GM18858 (cell line): Measurements from ENCODE around the gene DOCK4.

Experiments
- ATAC-seq: cut with Tn5 transposase; IDR thresholded peaks from one replicate; pipeline ENCODE4 v1.9.1; 2021; ENCODE audit not compliant: unreplicated experiment

DOCK4 gene

GRCh38 chr7:112223310-112223709, 17.1 kb upstream of the DOCK4 start:
- no peak for ATAC-seq

DNA sequence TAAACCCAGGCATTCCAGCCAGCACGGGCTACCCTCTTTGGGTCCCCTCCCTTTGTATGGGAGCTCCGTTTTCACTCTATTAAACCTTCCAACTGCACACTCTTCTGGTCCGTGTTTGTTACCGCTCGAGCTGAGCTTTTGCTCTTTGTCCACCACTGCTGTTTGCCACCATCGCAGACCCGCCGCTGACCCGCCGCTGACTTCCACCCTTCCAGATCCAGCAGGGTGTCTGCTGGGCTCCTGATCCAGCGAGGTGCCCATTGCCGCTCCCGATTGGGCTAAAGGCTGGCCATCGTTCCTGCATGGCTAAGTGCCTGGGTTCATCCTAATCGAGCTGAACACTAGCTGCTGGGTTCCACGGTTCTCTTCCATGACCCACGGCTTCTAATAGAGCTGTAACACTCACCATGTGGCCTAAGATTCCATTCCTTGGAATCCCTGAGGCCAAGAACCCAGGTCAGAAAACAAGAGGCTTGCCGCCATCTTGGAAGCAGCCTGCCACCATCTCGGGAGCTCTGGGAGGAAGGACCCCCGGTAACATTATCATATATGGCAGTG, 14.8 kb upstream of the DOCK4 start:
- ATAC-seq: no peak

- no peak for ATAC-seq
Observed at GRCh38 chr7:112215787-112216186, 9.6 kb upstream of the DOCK4 start.

DNA sequence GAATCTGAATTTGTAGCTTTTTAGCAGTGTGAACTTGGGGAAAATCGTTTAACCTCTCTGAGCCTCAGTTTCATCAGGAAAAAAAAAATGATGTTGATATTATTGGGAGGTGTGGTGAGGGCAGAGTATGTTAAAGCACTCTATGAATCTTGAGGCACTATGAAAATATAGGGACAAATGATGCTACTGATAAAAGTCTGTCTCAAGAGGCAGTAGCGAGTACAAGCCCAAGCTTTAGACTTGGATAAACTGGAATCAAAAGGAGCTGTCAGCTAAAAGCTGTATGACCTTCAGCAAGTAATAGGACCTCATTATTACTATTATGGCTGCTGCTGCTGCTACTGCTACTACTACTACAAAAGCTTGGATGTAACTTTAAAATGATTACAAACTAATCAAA, 8.7 kb upstream of the DOCK4 start:
- no peak for ATAC-seq

DNA sequence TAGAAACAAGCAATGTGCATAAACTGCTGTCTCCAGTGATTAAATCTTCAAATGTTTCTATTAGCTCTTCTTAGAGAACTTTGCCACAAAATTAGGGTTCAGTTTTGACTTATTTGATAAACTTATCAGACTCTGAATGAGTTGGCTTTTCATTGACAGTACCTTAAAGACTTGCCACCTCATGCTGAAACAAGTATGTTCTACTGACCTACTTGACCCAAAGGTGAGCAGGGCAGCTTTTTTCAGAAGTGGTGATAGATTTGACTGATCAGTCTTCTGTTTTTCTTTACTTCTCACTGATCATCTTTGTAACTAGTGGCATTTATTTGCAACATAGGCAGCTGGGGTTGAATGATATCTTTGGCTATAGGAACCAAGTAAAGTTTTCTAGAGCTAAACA, 8.1 kb upstream of the DOCK4 start:
- ATAC-seq: no peak

DNA sequence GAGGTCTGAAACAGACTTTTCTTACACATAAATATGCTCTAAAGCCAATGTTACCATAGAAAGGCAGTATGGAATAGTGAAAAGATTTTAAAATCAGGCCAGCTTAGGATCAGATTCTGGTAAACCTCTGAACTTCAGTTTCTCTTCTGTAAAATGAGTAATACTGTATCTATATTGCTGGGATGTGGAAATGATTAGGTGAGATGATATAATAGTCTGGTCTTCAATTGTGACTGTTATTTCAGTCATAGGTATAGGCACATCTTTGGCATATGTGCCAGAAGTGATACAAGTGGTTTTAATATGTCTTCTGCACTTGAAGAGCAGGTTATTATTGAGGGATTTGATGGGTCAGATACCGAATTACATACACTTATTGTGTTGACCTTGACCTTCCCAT, 7.5 kb upstream of the DOCK4 start:
- ATAC-seq: no peak

GRCh38 chr7:112212571-112212970, 6.4 kb upstream of the DOCK4 start:
- ATAC-seq: no peak

GRCh38 chr7:112211348-112211907, 5.2 kb upstream of the DOCK4 start:
- ATAC-seq: no peak

GRCh38 chr7:112207765-112208164, 1.6 kb upstream of the DOCK4 start:
- ATAC-seq: no peak

DNA sequence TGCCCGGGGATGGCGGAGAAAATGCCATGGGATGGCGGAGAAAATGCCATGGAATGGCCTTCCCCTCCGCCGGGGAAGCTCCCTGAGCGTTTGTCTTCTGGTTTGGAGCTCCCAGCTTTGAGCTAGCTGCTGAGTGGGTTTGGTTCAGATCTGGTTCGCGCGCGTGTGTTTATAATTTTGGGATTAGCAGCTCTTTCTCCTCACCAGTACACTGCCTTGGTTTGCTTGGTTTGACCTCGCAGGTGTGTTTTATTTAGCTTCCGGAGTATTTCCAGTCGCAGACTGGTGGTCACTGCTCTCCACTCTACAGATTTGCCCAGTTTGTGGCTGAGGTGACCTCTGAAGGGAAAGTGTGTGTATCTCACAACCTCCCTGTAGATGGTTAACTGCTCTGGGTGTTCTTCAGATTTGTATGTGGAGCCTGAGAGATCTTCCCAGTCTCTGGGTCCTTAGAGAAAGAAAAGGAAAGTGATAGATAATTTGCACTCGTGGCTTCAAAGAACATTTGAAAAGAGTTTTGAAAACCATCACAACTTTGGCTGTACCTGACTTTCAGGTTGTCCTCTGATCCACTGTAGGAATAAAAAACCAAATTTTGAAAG, 893 bp upstream of the DOCK4 start:
- ATAC-seq: no peak

- no peak for ATAC-seq
Observed at GRCh38 chr7:112205343-112206237, 609 bp downstream of the DOCK4 start.

GRCh38 chr7:112204499-112205342, 1.5 kb downstream of the DOCK4 start:
- no peak for ATAC-seq

GRCh38 chr7:112203365-112203739, 2.8 kb downstream of the DOCK4 start:
- ATAC-seq: no peak

GRCh38 chr7:112202816-112203215, 3.4 kb downstream of the DOCK4 start:
- ATAC-seq: no peak

- no peak for ATAC-seq
Observed at GRCh38 chr7:112201839-112202238, 4.4 kb downstream of the DOCK4 start.

GRCh38 chr7:112201411-112201810, 4.8 kb downstream of the DOCK4 start:
- no peak for ATAC-seq

DNA sequence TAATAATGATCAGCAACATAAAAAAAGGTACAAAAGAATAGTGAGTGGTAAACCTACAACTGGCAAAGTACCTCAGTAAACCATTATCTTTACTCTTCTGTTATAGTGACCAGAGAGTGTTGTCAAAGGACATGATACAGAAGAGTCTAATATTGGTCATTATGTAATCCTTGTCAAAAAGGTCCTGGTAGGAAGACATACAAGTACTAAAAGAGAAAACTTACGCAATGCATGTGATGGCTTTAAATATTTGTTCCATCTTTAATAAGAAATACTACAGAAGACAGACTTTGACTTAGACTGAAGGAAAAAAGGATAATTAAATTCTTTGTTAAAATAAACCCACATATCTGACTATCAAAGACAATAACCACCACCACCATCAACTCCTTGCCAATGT, 6.5 kb downstream of the DOCK4 start:
- no peak for ATAC-seq

DNA sequence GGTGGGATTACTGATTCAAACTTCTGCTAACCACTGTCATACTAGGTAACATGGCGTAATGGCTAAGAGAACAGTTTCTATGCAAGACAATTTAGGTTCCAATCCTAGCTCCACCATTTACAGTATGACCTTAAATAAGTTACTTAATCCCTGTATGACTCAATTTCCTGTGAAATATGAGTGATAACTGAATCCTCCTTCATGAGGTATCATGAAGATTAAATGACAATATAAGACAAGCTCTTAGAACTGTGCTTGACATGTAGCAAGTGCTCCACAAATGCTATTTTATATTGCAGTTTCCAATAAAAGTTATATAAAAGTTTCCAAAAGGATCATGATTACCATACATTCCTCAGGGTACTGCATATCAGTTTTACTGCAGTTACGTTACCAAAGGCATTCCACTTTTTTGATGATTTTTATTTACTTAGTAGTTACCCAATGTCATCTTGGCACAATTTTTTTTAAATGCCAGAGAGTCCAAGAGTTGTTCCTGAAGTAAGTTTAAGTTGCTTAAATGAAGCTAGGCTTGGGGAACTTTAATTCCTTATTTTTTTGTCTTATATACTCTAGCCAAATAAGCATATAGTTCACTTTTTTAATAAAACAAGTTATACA, 7.1 kb downstream of the DOCK4 start:
- no peak for ATAC-seq

DNA sequence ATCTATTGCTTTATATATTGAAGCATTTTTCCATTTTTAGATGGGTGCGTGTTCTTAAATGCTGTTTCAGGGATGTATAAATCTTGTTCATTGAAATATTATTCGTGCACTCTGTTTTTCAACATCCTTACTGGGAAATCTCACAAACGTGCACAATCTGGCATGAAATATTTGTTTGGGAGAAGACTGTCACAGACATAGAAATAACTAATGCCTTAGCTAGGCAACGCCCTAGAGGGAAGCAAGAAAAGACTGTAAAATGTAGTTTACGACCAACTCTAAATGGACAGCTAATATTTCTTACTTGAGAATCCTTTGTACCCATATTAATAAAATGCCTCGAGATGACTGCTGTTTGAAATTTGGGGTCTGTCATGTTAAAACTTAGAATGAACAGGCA, 8.9 kb downstream of the DOCK4 start:
- no peak for ATAC-seq

DNA sequence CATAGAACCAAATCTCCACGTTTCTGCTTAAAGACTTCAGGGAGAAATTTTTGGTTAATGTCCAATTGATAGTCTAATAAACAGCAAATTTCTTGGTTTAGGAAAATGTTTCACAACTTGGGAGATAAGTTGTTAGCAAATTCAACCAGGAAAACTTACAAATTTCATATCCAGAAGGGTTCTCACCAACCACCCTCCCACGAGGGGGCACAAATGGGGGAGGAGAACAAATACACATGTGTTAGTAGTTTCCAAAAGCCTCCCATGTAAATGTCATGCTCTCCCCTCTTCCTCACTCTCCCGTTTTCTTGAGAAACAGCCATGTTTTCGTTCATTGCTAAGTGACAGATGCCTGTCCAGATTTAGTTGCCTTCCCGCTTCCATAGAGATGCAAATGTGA, 10.5 kb downstream of the DOCK4 start:
- no peak for ATAC-seq
